ENCODE data around the gene TBX19.

The TBX19 gene

DNA sequence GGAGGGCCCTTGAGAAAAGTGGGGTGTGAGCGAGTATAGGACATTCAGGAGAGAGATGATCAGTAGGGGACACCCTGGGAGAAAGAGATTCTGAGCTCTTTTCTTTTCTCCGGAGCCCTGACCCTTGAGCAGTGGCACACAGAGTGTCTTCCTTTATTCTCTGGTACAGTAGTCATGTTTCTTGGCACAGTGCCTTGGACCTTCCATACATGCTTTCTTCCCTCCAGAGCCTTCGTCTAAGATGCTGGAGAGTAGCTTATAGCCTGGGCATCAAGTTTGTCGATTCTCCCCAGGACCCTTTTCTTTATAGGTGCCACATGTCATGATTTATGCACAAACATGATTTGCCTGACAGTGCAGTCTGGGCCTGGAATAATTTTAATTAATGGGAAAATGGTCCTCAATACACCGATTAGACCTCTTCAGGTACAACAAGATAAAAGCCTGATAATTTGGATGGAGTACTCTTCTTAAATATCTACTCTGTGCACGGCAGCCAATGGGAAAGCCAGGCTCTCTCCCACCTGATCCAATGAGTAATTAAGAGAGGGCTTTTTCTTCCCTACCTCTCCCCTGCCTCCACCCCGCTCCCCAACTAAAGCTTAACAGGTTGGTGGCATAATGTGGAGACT, at the start of gene TBX19:
Gene TBX19 (plus strand): TSS at position 582 of the 632 bp plus-strand sequence. CDS start 214 bp downstream, outside the sequence.
- DNase-seq (ENCODE audit: low read depth): no peak

DNA sequence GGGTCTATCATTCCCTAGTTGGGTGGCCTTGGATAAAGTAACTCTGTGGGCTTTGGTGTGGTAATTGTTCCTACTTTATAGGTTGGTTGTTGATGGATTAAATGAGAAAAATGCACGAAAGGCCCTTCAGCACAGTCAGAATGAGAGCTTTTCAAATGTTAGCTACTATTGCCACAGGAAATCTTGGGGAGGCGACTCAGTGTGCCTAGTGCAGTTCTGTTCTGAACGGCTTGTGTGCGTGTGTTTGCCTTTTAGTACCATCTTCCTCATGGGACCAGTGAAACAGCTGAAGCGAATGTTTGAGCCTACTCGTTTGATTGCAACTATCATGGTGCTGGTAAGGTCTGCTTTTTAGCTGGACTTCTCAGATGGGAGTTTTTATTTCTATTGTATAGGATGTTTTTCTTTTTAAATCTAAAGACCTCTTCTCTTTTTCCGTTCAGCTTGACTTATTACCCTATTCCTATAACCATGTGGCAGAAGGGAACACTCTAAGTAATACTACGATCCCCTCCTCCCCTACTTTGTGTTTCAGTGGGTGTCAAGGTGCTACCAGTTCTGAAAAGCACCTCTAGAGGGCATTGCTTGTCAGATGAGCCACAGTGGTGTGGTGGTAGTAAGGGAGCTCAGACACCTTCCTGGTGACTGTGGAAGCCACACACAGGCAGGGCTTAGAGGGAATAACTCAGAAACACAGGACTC, 45.7 kb upstream of the TBX19 start:
- no peak for DNase-seq (ENCODE audit: low read depth)
- H3K4me3 ChIP-seq (ENCODE audit: low read depth, low read length): no peak overlapping the region

More for the DNA sequence above, at the start of gene TBX19:
- H3K4me3 ChIP-seq (ENCODE audit: low read depth, low read length): no peak within 1 kb of the TSS

DNA sequence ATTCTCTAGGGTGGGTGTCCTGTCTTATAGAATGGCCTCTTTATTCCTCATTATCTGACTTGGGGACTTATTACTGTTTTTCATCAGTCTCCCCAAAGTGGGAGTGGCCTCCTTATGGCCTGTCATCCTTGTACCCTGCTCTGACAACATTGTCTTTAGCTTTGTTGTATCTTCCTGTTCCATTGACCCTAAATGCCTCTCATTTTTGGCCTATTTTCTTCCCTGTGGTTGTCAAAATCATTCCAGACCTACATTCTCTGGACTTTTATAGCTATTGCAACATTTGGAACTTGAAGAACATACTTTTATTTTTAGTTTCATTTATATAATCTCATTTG, 45.2 kb upstream of the TBX19 start:
- no peak for DNase-seq (ENCODE audit: low read depth)
- H3K4me3 ChIP-seq (ENCODE audit: low read depth, low read length): no peak overlapping the region

DNA sequence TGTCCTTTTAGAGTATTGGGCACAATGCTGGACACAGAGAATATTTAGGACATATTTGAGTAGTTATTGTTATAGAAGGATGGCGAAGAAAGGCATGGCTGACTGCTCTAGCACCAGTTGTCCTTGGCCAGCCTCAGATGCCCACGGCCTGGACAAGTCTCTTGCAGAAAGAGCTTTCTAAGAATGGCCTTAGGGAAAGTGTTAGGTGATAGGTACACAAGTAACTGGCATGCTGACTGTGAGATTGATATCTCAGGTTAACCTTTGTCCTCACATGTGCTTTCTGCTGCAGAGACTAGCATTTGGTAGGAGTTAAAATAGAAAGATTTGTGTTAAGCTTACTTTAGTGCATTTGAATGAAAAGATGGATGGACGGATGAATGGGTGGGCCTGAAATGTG, 44.7 kb upstream of the TBX19 start:
- DNase-seq (ENCODE audit: low read depth): no peak
- H3K4me3 ChIP-seq (ENCODE audit: low read depth, low read length): no peak overlapping the region

DNA sequence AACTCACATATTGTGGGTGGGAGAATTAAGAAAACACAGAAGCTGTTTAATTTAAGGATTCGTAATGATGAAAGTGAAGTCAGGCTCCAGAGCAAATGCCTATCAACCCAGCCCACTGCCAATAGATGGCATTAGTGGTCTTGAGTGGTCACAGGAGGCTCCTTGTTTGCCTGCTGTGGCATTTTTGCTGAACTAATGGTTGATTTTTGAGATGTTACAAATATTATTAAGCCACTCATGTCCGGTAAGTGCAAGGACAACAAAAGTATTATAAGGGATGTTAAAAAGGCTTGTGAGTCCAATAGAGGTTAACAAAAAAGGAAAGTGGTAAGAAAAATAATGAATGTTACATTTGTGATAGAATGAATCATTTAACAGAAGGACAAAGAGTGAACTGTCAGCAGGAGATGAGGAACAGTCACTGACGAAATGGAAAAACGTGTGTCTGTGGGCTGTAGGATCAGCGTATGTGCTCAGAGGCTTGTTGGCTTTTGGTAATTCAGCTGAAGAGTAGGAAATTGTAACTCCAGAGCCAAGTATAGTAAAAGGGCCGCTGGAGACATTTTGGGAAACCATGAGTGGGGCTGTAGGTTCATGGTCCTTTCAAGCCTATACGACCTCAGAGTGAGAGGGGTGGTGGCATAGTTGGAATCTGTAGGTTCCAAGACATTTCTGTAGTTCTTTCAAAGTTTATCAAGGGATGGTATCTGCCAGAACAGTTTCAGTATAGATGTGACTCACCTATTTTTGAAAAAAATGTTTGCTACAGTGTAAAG, 43.7 kb upstream of the TBX19 start:
- no peak overlapping the region for H3K4me3 ChIP-seq (ENCODE audit: low read depth, low read length)
- DNase-seq (ENCODE audit: low read depth): no peak

DNA sequence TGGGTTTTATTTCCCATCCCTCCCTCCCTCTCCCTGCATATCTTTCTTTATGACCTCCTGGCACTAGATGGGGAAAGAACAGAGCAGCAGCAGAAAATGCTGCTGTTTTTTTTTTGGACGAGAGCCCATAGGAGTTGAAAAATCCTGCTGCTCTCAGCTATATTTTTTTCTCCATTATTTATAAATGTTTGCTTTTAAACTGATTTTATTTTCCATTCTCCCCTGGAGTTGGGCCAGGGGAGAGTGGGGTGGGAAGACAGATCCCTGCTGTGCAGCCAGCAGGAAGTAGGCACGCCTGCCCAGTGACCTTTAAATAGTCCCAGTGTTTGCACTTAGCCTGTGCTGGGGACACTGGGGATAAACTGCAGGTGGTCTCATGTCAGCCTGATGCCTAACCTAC, 37.5 kb upstream of the TBX19 start:
- no peak overlapping the region for H3K4me3 ChIP-seq (ENCODE audit: low read depth, low read length)
- no peak for DNase-seq (ENCODE audit: low read depth)

DNA sequence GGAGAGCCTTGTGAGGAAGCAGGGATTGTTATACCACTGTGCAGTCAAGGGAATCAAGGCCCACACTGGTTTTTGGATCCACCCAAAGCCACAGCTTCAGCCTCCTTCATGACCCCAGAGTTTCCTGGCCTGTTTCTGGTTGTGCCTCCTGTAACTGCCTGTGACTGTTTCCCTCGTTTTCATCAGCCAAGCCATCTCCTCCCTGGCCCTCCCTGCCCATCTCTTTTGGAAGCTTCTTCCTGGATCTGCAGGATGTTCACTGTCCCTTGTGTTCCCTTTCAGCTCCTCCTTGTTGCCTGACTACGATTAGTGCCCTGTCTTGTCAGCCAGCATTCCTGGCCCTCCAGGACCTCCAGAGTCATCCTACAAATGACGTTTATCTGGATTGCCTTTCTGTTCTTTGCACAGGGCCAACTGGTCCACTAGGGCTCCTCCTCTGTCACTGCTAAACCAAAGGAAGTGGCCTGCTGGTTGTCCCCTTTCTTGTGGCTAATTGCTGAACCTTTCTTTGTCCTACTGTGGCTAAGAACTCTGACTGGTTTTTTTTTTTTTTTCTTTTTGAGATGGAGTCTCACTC, 37.0 kb upstream of the TBX19 start:
- DNase-seq (ENCODE audit: low read depth): no peak
- no peak overlapping the region for H3K4me3 ChIP-seq (ENCODE audit: low read depth, low read length)

DNA sequence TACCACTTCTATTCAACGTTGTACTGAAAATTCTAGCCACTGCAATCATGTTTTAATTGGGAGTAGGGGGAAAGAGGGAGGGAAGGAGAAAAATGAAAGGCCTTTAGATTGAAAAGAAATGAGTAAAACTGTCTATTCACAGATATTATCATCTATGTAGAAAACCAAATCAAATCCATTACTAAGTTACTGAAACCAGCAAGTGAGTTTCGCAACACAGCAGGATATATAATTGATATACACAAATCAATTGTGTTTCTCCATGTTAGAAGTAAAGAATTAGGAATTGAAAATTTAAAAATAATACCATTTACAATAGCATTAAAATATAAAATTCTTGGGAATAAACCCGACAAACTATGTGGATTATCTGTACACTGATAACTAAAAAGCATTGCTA, 35.6 kb upstream of the TBX19 start:
- DNase-seq (ENCODE audit: low read depth): no peak

DNA sequence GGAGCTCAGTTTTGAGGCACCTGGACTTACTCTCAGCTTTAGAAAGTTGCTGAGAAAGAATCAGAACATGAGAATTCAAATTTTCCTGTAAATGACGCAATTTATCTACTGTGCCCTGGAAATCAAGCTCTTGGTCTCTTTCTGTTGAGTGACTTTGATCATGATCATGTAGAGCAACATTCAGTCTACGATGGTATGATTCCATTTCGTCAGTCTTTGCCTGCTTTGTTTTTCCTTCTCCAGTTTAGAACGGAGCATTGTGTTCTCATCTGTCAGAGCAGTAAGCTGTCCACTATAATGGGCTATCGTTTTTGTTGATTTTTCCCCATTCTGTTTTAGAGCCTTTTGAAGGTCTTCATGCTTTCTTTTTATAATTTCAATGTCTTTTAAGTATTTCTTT, 34.2 kb upstream of the TBX19 start:
- DNase-seq (ENCODE audit: low read depth): no peak
- no peak overlapping the region for H3K4me3 ChIP-seq (ENCODE audit: low read depth, low read length)

More for the DNA sequence above, 35.6 kb upstream of the TBX19 start:
- H3K4me3 ChIP-seq (ENCODE audit: low read depth, low read length): no peak overlapping the region

DNA sequence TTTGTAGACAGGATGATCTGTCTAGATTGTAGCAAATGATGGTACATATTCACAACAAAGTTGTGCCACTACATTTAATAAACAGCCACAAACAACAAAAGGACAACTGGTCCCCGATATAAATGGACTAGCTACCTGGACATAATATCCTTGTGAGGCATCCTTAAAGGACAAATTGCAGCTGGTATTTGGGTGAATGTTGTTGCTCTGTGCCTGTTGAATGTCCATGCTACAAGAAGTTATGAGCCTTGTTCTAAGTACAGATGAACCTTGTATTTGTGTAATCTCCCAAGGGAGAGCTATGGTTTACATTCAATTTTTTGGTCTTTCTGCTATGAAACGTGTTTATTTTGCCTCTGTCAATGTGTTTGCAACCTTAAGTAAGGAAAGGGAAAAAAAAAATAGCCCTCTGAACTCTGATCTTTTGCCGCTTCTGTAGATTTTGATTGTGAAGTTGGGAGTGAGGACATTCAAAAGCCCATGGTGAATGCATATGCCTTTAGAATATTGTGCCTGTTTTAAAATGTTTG, 28.4 kb upstream of the TBX19 start:
- no peak for DNase-seq (ENCODE audit: low read depth)

DNA sequence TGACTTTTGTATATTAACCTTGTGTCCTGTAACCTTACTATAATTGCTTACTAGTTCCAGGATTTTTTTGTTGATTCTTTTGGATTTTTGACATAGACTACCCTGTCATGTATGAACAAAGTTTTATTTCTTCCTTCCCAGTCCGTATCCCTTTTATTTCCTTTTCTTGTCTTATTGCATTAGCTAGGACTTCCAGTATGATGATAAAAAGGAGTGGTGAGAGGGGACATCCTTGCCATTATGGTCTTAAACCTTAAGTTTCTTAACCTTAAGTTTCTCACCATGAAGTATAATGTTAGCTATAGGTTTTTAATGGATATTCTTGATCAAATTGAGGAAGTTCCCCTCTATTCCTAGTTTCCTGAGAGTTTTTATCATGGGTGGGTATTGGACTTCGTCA, 24.5 kb upstream of the TBX19 start:
- DNase-seq (ENCODE audit: low read depth): no peak
- no peak overlapping the region for H3K4me3 ChIP-seq (ENCODE audit: low read depth, low read length)

More for the DNA sequence above, 28.4 kb upstream of the TBX19 start:
- no peak overlapping the region for H3K4me3 ChIP-seq (ENCODE audit: low read depth, low read length)

DNA sequence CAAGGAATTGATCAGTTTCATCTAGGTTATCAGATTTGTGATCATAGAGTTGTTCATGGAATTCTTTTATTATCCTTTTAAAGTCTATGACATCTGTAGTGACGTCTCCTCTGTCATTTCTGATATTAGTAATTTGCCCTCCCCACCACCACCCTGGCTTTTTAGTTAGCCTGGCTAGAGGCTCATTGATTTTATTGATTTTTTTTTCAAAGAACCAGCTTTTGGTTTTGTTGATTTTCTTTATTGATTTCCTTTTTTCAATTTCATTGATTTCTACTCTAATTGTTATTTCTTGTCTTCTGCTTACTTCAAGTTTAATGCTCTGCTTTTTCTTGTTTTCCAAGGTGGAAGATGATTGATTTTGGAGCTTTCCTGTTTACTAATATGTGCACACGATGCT, 23.3 kb upstream of the TBX19 start:
- no peak overlapping the region for H3K4me3 ChIP-seq (ENCODE audit: low read depth, low read length)
- no peak for DNase-seq (ENCODE audit: low read depth)

DNA sequence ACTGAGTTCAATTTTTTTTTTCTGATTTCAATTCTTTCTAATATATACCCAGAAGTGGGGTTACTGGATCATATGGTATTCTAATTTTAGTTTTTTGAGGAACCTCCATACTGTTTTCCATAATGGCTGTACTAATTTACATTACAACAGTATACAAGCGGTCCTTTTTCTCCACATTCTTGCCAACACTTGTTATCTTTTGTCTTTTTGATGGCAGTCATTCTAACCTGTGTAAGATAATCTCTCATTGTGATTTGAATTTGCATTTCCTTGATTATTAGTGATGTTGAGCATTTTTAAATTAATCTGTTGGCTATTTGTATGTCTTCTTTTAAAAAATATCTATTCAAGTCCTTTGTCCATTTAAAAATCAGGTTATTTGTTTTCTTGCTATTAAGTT, 21.1 kb upstream of the TBX19 start:
- H3K4me3 ChIP-seq (ENCODE audit: low read depth, low read length): no peak overlapping the region
- DNase-seq (ENCODE audit: low read depth): no peak

DNA sequence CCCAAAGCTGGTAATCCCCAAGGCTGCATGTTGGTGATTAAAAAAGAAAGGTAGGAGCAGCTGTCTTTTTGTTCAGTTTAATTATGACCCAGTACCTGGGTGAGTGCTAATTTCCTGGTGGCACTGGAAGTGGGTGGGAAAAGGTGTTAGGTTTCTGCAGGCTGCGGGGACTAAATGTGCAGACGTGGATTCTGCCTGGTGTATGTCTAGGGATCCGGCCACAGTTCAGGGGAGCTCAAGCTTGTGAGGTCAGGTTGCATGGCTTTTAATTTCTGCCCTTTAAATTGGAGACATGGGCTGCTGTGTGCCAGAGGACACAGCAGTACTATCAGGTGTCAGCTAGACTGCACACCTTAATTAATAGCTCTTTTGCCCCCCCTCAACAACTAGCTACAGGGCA, 20.3 kb upstream of the TBX19 start:
- no peak for DNase-seq (ENCODE audit: low read depth)
- no peak overlapping the region for H3K4me3 ChIP-seq (ENCODE audit: low read depth, low read length)

DNA sequence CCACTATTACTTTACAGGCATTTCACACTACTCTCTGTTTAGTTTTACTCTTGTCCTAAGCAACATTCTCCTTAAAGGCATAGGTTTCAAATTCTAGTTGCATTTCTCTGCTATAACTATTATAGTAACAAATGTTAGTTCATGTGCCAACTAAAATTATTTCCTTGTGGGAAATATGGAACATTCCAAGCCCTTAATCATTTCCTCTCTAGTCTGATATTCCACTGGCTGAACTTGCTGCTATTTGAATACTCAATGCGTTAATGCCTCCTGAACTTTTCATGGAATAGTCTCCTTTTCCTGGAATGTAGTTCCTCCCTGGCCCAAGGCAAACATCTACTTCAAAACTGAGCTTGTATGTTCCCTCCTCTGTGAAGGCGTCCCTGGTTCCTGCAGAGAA, 19.3 kb upstream of the TBX19 start:
- no peak overlapping the region for H3K4me3 ChIP-seq (ENCODE audit: low read depth, low read length)
- DNase-seq (ENCODE audit: low read depth): peak; percentile 19

DNA sequence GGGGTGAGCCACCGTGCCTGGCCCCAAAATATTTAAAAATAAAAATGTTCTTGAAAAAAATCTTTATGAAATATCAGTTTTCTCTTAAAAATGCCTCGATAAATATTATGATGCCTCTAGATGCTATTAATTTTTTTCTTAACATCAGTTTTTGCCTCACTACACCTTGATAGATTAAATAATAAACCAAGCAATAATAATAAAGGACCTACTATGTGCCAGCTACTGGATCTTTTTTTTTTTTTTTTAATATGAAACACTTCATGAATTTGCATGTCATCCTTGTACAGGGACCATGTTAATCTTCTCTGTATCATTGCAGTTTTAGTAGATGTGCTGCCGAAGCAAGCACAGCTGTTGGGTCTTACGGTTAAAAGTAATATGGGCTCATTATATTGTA, 17.5 kb upstream of the TBX19 start:
- no peak overlapping the region for H3K4me3 ChIP-seq (ENCODE audit: low read depth, low read length)
- no peak for DNase-seq (ENCODE audit: low read depth)

DNA sequence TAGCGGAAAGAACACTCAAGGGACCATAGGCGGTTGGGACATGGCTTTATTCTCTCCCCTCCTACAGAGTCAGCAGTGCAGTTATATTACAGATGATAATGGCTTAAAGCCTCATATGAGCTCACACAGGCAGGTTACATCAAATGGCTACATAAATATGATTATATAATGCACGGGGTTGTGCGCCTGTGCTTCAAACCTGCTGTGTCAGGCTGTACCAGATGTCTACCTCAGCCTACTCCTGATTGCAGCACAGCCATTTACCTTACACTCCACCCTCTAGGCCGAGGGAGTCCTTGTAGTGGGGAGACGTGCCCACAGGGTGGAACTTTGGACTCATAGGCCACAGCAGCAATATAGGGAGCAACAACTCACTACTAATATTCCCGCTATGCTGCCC, 16.4 kb upstream of the TBX19 start:
- H3K4me3 ChIP-seq (ENCODE audit: low read depth, low read length): no peak overlapping the region
- DNase-seq (ENCODE audit: low read depth): no peak

DNA sequence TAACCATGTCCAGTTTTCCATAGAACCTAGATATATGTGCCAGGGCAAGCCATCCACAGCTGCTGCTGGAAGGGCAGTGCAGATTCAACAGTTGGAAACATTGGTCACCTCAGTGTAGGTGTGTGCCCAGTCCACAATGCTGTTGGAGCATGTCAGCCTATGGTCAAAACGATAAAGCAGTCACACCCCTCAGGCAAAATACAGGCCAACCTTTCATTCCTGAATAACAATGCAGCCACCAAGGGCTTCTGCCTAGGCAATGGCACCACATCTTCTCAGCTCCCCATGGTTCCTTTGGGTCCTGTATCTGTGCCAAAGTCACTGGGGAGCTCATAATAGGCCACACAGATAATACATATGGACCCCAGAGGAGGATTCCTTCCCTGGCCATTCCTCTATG, 15.1 kb upstream of the TBX19 start:
- no peak overlapping the region for H3K4me3 ChIP-seq (ENCODE audit: low read depth, low read length)
- DNase-seq (ENCODE audit: low read depth): no peak

DNA sequence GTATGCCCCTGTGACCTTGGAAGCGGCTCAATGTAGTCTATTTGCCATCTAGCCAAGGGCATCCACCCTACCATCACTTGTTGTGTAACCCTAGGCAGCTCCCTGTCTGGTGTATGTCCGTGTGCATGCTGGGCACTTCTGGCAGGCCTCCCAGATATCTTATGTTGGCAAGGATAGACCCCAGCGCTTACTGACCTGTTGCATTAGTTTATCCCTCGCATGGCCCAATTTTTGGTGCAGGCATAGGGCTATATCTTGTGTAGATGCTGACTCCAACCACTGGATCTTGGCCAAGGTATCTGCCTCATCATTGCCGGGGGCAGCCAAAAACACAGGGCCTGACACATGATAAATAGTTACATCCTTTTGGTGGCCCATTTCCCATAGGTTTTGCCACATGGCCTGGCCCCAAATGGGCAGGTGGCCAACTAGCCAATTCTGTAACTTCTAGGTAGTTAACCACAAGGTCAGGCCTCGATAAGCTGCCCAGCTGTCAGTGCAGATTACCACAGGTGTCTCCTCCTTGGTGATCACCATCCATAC, 14.0 kb upstream of the TBX19 start:
- no peak overlapping the region for H3K4me3 ChIP-seq (ENCODE audit: low read depth, low read length)
- no peak for DNase-seq (ENCODE audit: low read depth)

DNA sequence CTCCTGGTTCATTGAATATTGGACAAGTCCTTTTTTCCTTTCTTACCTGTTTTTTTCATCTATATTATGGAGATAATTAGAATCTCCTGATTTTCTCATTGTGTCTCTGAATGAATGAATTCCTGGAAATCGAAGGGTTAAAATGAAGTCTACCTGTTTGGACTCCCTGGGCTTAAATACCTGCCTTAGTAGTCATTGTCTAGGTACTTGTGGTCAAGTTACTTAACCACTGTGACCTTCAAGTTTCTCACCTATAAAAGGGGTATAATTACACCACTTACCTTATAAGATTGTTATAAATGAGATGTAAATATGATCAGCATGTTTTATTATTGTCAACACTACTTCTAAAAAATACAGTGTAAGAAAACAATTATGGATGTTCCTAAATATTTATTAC, 9.0 kb upstream of the TBX19 start:
- H3K4me3 ChIP-seq (ENCODE audit: low read depth, low read length): no peak overlapping the region
- no peak for DNase-seq (ENCODE audit: low read depth)

Data from skeletal muscle cell (primary cell).